Keratinocyte (primary cell): Measurements from ENCODE around the gene LACTB.

Source experiments
- CTCF ChIP-seq, 3 experiments: IDR thresholded peaks in 1 of 3; conservative IDR thresholded peaks in 1 of 3; optimal IDR thresholded peaks in 1 of 3; 2 replicates in 2 of 3; 3 replicates in 1 of 3; pipeline versions ENCODE3 to v1.5.1; 2011; ENCODE audit warnings: low read length in 3 of 3, mild to moderate bottlenecking in 3 of 3, moderate library complexity in 2 of 3, control low read depth in 1 of 3, inconsistent platforms in 1 of 3; ENCODE audit not compliant: insufficient read depth in 2 of 3; ENCODE audit errors: extremely low read depth in 1 of 3
- EZH2 ChIP-seq: IDR thresholded peaks from one replicate; pipeline ENCODE4 v1.6.1; 2012; ENCODE audit warnings: inconsistent platforms, mild to moderate bottlenecking, low read length, moderate library complexity

- TF ChIP-seq CTCF (optimal IDR thresholded peaks at IDR 0.05 in 1 of 3, IDR thresholded peaks at IDR 0.05 in 1 of 3, conservative IDR thresholded peaks at IDR 0.05 in 1 of 3; ENCODE audit: extremely low read depth in 1 of 3, insufficient read depth in 2 of 3, low read length in 3 of 3) (no peak), EZH2 (no peak)
These were observed 36.9 kb upstream of the LACTB start for GRCh38 chr15:63084806-63085205.
